Activated CD4-positive, alpha-beta memory T cell treated with anti-CD3 and anti-CD28 coated beads, Interleukin-2, amount 10 ng/mL, durations not matched to agents 7 days and 5 days (primary cell): ENCODE data around the gene TTLL6. TPM values are rescaled to one million over a fixed set of nuclear protein-coding genes. Genes with fewer than 3 reads are reported as not detected.

ENCODE experiments used
- CTCF ChIA-PET: fragments of 350-600 bp; sonication (Branson Sonifier 250); formaldehyde crosslinking; loops from one replicate; lab custom pipeline; 2021; ENCODE audit warnings: antibody characterized with exemption, inconsistent platforms; lab: Charles Lee
- POLR2A ChIA-PET: fragments of 350-600 bp; sonication (Branson Sonifier 250); formaldehyde crosslinking; loops from one replicate; lab custom pipeline; 2021; ENCODE audit warnings: antibody characterized with exemption; lab: Charles Lee
- DNase-seq: peaks from one replicate; pipeline ENCODE4 v3.0.0-alpha.2; 2020
- H3K27ac Mint-ChIP-seq: one replicate; pipeline ENCODE4 v1.8.0; 2021; ENCODE audit warnings: mild to moderate bottlenecking, mixed read lengths
- H3K27me3 Mint-ChIP-seq: one replicate; pipeline ENCODE4 v1.8.0; 2021; ENCODE audit warnings: mixed read lengths
- H3K36me3 Mint-ChIP-seq: one replicate; pipeline ENCODE4 v1.8.0; 2021; ENCODE audit warnings: low read depth, mixed read lengths
- H3K4me1 Mint-ChIP-seq: one replicate; pipeline ENCODE4 v1.8.0; 2021; ENCODE audit warnings: mixed read lengths
- H3K4me3 Mint-ChIP-seq: one replicate; pipeline ENCODE4 v1.8.0; 2021; ENCODE audit warnings: mild to moderate bottlenecking, mixed read lengths
- H3K9me3 Mint-ChIP-seq: one replicate; pipeline ENCODE4 v1.8.0; 2021; ENCODE audit warnings: mixed read lengths
- total RNA-seq, 2 experiments: library from RNA; stranded (reverse); gene quantifications; one replicate each; pipeline ENCODE4 v1.2.3, GENCODE V29; 2021

Gene TTLL6
- total RNA-seq, 2 experiments from 2014 or later, result not detected

- Mint-ChIP-seq H3K9me3 (no peaks in the 10 kb centered on the region), H3K27me3 (peaks cover 92% of the 10 kb centered on the region), H3K27ac (no peak overlapping the region), H3K4me3 (no peak overlapping the region), H3K4me1 (peaks cover 2% of the 10 kb centered on the region), H3K36me3 (no peaks in the 10 kb centered on the region)
- POLR2A ChIA-PET, result interaction anchor here (0.9 to 1.2 kb wide), 4 partner anchors 9 to 21 kb away, joined by 3 read pairs; no protein-coding TSS in a partner anchor
- no peak for DNase-seq
- CTCF ChIA-PET, result interaction anchor here (1.0 to 3.7 kb wide), 4 partner anchors 12 to 132 kb away, joined by 3 to 26 read pairs (median 4); no protein-coding TSS in a partner anchor
Measured at GRCh38 chr17:48745381-48746275, 71.4 kb downstream of the TTLL6 start.

GRCh38 chr17:48740537-48740936 lies 76.5 kb downstream of the TTLL6 start:
- ChIA-PET CTCF (interaction anchor here (2.6 kb wide), 1 partner anchor 16 kb away, joined by 9 read pairs; no protein-coding TSS in a partner anchor), POLR2A (no interaction called here)
- Mint-ChIP-seq H3K27ac (no peak overlapping the region), H3K27me3 (peaks cover 91% of the 10 kb centered on the region), H3K36me3 (no peaks in the 10 kb centered on the region), H3K4me1 (peaks cover 5% of the 10 kb centered on the region), H3K4me3 (no peak overlapping the region), H3K9me3 (no peaks in the 10 kb centered on the region)
- no peak for DNase-seq

- ChIA-PET POLR2A (no interaction called here), CTCF (interaction anchor here (2.6 kb wide), 1 partner anchor 15 kb away, joined by 9 read pairs; no protein-coding TSS in a partner anchor)
- Mint-ChIP-seq H3K4me1 (peaks cover 5% of the 10 kb centered on the region), H3K27me3 (peaks cover 92% of the 10 kb centered on the region), H3K36me3 (no peaks in the 10 kb centered on the region), H3K27ac (no peak overlapping the region), H3K4me3 (no peak overlapping the region), H3K9me3 (no peaks in the 10 kb centered on the region)
- no peak for DNase-seq
Measured at GRCh38 chr17:48738803-48739526, 78.1 kb downstream of the TTLL6 start.

- H3K4me1 Mint-ChIP-seq, result peaks cover 10% of the 10 kb centered on the region
- ChIA-PET CTCF (interaction anchor here (0.8 to 2.6 kb wide), 4 partner anchors 14 to 120 kb away, joined by 3 to 9 read pairs (median 6); no protein-coding TSS in a partner anchor), POLR2A (no interaction called here)
- no peak for DNase-seq
- peaks cover 92% of the 10 kb centered on the region for H3K27me3 Mint-ChIP-seq
- H3K9me3 Mint-ChIP-seq, result no peaks in the 10 kb centered on the region
- H3K27ac Mint-ChIP-seq, result no peak overlapping the region
- H3K4me3 Mint-ChIP-seq, result no peak overlapping the region
- no peaks in the 10 kb centered on the region for H3K36me3 Mint-ChIP-seq
Measured at GRCh38 chr17:48738424-48738802, 78.6 kb downstream of the TTLL6 start.

GRCh38 chr17:48737330-48738043 lies 79.5 kb downstream of the TTLL6 start:
- no peak overlapping the region for H3K4me3 Mint-ChIP-seq
- no peak for DNase-seq
- no peaks in the 10 kb centered on the region for H3K9me3 Mint-ChIP-seq
- H3K27ac Mint-ChIP-seq, result no peak overlapping the region
- peaks cover 90% of the 10 kb centered on the region for H3K27me3 Mint-ChIP-seq
- ChIA-PET CTCF (interaction anchor here (0.8 to 2.1 kb wide), 4 partner anchors 13 to 119 kb away, joined by 3 to 8 read pairs (median 3); no protein-coding TSS in a partner anchor), POLR2A (interaction anchor here (1.4 kb wide), 1 partner anchor 9 kb away, joined by 3 read pairs; no protein-coding TSS in a partner anchor)
- peaks cover 15% of the 10 kb centered on the region for H3K4me1 Mint-ChIP-seq
- H3K36me3 Mint-ChIP-seq, result no peaks in the 10 kb centered on the region

- Mint-ChIP-seq H3K4me1 (peaks cover 15% of the 10 kb centered on the region), H3K4me3 (no peak overlapping the region), H3K27ac (no peak overlapping the region), H3K9me3 (no peaks in the 10 kb centered on the region), H3K36me3 (no peaks in the 10 kb centered on the region), H3K27me3 (peaks cover 92% of the 10 kb centered on the region)
- POLR2A ChIA-PET, result interaction anchor here (1.2 to 1.5 kb wide), 2 partner anchors 9 to 11 kb away, joined by 3 to 4 read pairs; no protein-coding TSS in a partner anchor
- no peak for DNase-seq
- CTCF ChIA-PET, result interaction anchor here (2.6 kb wide), 1 partner anchor 11 kb away, joined by 10 read pairs; no protein-coding TSS in a partner anchor
Measured at GRCh38 chr17:48735062-48735351, 82.0 kb downstream of the TTLL6 start.

GRCh38 chr17:48734333-48735061 lies 82.5 kb downstream of the TTLL6 start:
- DNase-seq, result no peak
- ChIA-PET POLR2A (interaction anchor here (0.6 to 1.5 kb wide), 3 partner anchors 8 to 13 kb away, joined by 3 to 4 read pairs (median 3); no protein-coding TSS in a partner anchor), CTCF (interaction anchor here (1.0 to 2.6 kb wide), 2 partner anchors 11 to 120 kb away, joined by 3 to 10 read pairs; partner anchors contain the start of gene HOXB8)
- H3K27ac Mint-ChIP-seq, result no peak overlapping the region
- peaks cover 94% of the 10 kb centered on the region for H3K27me3 Mint-ChIP-seq
- no peaks in the 10 kb centered on the region for H3K9me3 Mint-ChIP-seq
- no peaks in the 10 kb centered on the region for H3K36me3 Mint-ChIP-seq
- no peak overlapping the region for H3K4me3 Mint-ChIP-seq
- H3K4me1 Mint-ChIP-seq, result peaks cover 15% of the 10 kb centered on the region

GRCh38 chr17:48733632-48734328 lies 83.2 kb downstream of the TTLL6 start:
- peaks cover 11% of the 10 kb centered on the region for H3K4me1 Mint-ChIP-seq
- H3K27ac Mint-ChIP-seq, result no peak overlapping the region
- H3K27me3 Mint-ChIP-seq, result peaks cover 95% of the 10 kb centered on the region
- POLR2A ChIA-PET, result interaction anchor here (0.6 to 1.5 kb wide), 3 partner anchors 9 to 14 kb away, joined by 3 to 4 read pairs (median 3); no protein-coding TSS in a partner anchor
- CTCF ChIA-PET, result interaction anchor here (1.0 to 2.6 kb wide), 3 partner anchors 10 to 119 kb away, joined by 3 to 10 read pairs (median 3); partner anchors contain the start of gene HOXB8
- no peaks in the 10 kb centered on the region for H3K36me3 Mint-ChIP-seq
- H3K4me3 Mint-ChIP-seq, result no peak overlapping the region
- DNase-seq, result no peak
- no peaks in the 10 kb centered on the region for H3K9me3 Mint-ChIP-seq

- Mint-ChIP-seq H3K27me3 (peaks cover 95% of the 10 kb centered on the region), H3K4me3 (no peak overlapping the region), H3K36me3 (no peaks in the 10 kb centered on the region), H3K9me3 (no peaks in the 10 kb centered on the region), H3K4me1 (peaks cover 16% of the 10 kb centered on the region), H3K27ac (no peak overlapping the region)
- ChIA-PET CTCF (interaction anchor here (0.8 to 1.5 kb wide), 5 partner anchors 9 to 97 kb away, joined by 3 to 4 read pairs (median 3); partner anchors contain the start of gene PRAC2), POLR2A (interaction anchor here (1.0 to 1.5 kb wide), 2 partner anchors 15 to 39 kb away, joined by 3 to 4 read pairs; no protein-coding TSS in a partner anchor)
- DNase-seq, result no peak
Measured at GRCh38 chr17:48732688-48733629, 84.1 kb downstream of the TTLL6 start.

GRCh38 chr17:48731355-48731754 lies 85.7 kb downstream of the TTLL6 start:
- Mint-ChIP-seq H3K27ac (no peak overlapping the region), H3K36me3 (no peaks in the 10 kb centered on the region)
- CTCF ChIA-PET, result no interaction called here

More at GRCh38 chr17:48731355-48731754, 85.7 kb downstream of the TTLL6 start:
- POLR2A ChIA-PET, result interaction anchor here (1.1 kb wide), 1 partner anchor 14 kb away, joined by 3 read pairs; no protein-coding TSS in a partner anchor
- DNase-seq, result no peak
- Mint-ChIP-seq H3K9me3 (no peaks in the 10 kb centered on the region), H3K4me1 (peaks cover 17% of the 10 kb centered on the region), H3K27me3 (peaks cover 95% of the 10 kb centered on the region), H3K4me3 (no peak overlapping the region)
